ENCODE results near the gene PKHD1.

Gene PKHD1

GRCh38 chr6:52104979-52105378 is 17.6 kb upstream of the PKHD1 start:
- DNase-seq = no peak

DNA sequence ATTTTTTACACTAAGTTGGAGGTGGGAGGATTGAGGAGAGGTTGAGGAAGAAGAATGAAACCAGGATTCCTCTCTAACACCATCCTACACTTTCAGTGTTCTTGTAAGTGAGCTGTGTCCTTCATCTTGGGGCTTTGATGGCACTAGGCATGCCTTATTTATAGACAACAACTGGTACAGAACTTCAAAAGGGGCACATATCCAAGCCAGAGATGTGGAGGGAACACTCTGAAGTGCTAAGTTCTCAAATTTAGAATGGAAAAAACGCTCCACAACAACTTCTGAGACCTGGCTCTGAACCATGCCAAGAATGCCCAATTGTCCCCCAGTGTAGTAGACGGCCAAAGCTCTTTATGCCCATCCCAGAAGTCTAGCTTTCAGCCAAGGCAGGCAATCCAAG is 16.2 kb upstream of the PKHD1 start:
- no peak for DNase-seq

DNA sequence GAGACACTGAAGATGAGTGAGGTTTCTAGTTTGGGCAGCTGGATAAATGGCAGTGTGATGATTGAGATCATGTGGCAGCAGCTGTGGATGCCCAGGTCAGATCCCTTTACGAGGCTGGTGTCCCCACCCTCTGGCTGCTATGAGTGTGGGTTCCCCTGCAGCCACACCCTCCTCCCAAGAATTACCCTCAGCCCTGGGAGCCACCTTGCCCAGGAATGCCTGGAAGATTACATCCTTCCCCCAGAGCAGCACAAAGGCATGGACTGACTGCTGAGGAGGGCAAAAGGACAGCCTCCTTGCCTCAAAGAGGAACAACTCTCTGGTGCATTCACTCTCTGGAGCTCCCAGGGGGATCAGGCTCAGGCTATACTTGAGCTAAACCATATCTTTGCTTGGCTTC is 15.0 kb upstream of the PKHD1 start:
- no peak for DNase-seq

DNA sequence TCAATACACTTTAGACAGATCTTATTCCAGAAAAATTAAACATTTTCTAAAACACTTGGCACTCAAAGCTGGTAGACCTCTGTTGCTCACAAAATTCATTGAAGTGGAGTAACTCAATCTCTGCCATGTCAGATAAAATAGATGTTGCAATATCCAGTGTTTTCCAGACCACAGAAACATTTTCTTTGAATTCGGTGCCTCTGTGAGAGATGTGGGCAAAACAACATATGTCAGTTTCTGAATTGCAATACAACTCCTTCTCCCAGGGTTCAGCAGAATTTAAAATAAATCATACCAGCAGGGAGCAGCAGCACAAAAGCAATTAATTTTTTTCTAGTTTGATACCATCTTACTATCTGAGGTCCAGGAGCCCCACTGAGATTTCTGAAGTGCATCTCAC is 11.3 kb upstream of the PKHD1 start:
- DNase-seq = peak; percentile 40

- DNase-seq = no peak
Measured at GRCh38 chr6:52089758-52090348, 2.4 kb upstream of the PKHD1 start.

DNA sequence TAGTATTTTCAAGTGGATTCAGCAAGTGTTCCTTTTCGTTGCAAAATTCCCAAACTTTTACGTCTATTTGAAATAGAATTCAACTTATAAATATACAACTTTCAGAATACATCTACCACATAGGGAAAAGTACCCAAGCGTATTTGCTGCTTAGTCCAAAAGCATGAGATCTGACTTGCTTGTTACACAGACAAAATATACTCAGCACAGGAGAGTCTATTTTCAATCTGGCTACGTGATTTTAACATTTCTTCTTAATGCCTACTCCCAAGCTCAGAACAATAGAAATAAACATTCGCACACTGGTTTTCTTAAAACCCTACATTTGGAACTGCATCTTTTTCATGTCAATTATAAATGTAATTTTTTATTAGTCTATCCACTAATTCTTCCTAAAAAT is 672 bp downstream of the PKHD1 start:
- no peak for DNase-seq

GRCh38 chr6:52081237-52081636 is 6.2 kb downstream of the PKHD1 start:
- DNase-seq = no peak

GRCh38 chr6:52077961-52078625 is 9.3 kb downstream of the PKHD1 start:
- no peak for DNase-seq

DNA sequence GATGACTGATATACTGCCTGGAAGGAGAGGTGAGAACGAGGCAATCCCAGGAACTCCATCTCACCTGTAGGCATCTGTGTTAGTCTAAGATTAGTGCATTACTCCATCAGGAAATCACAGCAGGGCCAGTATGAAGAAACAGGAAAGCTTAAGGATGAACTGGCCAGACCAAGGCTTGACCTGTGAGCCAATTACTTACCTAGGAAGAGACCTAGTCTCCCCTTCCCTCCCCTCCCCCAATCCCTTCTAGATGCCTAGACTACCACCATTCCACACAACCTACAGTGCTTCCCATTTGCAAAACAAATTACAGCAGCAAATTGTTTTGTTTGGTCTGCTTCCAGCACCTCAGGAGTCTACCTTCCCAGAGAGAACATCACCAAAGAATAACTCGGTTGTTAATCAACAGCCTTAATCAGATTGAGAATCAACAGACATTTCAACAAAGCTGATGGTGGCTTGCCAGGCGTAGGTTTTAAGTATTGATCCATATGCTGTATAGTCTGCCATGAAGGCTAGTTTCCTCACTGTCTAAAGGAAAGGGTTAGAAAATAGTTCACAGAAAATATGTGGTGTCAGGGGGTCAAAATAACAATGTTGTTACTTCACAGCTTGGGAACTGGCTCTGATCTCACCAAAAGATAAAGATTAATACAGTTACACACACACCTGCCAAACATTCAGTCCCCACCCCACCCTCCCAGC is 10.1 kb downstream of the PKHD1 start:
- no peak for DNase-seq

DNA sequence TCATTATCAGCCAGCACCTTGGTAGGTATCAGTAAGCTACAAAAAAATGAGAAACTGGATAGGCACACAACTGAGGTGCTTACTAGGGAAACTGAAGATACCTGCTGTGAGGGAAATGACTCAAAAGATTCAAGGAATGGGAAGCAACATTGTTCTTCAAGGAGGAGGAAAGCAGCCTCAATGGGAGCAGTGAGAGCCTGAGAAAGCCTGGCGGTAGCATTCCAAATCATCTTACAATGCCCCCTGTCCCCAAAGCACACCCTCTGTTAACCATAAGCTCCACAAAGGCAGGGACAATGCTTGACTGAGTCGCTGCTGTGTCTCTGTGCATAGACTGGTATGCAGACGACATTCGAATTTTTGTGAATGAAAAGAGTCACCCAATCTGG is 10.6 kb downstream of the PKHD1 start:
- DNase-seq = no peak

DNA sequence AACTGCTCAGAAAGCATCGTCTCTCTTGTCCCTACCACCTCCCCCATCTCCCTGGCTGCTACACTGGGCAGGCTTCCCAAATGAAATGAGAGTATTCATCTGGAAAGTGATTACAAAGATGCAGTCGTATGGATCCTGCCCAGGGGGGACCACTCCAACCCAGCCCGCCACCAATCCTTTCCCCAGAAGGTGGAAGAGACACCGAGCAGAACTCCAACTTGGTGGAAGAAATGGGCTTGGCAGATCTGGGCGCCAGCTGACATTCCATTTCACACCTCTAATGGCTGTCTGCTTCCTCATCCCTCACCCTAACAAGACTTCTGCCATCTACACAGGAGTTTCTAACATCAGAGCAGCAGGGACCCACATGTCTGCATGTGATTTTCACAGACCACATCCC is 12.7 kb downstream of the PKHD1 start:
- no peak for DNase-seq

GRCh38 chr6:52074155-52074554 is 13.3 kb downstream of the PKHD1 start:
- no peak for DNase-seq

DNA sequence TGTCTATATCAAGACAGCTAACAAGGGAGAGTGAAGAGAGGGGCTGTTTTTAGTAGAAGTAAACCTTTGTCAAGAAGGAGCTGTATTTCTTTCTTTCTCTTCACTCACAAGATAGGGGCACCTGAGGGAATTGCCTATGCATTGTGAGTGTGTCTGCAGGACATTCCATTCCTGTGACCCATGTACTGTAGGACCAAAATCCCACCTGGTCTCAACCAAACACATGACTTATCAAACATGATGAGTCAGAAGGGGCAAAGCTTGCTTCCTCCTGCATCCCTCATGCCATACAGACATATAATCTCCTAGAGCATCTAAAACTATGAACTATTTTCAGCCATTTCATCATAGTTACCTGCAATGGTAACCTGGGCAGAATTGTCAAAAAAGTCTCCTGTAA is 21.8 kb downstream of the PKHD1 start:
- no peak for DNase-seq

DNA sequence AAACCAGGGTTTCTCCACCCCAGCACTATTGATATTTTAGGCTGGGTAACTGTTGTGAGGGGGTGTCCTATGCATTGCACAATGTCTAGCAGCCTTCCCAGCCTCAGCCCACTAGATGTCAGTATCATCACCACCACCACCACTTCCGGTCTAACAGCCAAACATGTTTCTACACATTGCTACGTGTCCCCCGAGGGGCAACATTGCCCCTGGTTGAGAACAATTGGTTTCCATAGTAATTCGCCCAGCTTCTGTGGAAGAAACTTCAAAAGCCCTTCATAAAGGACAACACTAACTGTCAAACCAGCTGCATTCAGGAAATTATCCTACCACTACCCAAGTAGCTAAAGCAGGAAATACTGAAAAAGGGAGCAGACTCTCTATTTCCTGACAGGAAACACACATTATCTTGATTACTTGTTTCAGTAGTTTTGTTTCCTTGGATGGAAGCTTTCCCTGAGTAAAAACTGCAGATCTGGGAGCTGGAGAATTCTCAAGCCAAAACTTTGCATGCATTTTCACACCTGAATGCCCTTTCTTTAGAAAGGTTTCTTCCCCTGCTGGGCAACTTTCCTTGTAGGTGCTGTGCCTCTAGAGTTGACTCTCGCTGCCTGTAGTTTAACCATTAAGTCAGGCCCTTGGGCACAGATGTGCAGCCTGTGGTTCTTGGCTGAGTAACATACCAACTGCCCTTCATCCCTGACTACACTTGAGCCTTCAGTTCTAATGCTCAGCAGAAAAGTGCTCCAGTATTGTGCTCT is 23.6 kb downstream of the PKHD1 start:
- peak; percentile 64 for DNase-seq

DNA sequence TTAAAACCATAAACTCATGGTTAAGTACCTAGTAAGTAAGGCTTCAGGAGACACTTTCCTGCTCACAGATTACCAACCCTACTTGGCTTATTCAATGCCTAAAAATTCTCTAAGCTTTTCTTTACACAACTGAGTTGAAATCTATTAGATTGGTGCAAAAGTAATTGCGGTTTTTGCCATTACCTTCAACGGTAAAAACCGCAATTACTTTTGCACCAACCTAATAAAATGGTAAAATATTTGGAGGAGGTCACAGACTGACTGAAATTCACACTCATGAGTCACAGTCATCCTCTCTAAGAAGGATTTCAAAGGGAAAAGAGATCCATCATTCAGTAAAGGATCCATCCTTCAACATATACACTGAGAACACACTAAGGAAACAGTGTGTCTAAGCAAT is 25.9 kb downstream of the PKHD1 start:
- no peak for DNase-seq

GRCh38 chr6:52059821-52060220 is 27.6 kb downstream of the PKHD1 start:
- DNase-seq = no peak

GRCh38 chr6:52055451-52055850 is 32.0 kb downstream of the PKHD1 start:
- DNase-seq = no peak

DNA sequence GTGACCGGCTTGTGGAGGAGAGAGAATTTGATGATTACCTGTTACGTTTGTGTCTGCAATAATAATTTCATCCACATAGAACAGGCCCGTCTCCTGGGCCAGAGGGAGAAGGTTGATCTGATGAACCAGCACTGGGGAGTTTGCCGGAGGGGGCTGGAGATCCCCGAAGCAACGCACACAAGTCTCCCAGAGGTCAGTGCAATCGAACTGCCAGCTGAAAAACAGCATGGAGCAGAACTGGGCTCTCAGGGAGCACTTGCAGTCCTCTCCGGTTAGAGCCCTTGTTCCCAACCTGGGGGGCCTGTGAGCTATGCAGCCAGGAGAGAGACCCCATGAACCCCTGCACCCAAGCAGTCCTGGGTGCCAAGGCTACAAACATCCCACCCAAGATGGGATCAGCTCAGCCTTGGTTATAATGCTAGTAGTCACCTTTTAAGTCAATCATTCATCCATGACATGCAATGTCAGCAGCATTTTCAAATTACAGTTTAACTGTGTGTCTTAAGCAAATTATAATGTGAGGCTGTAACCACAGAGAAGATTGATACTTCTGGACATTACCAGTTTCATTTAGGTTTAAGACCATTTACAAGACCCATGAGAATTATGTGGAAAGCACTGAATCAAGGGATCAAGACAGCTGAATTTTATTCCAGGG is 34.2 kb downstream of the PKHD1 start:
- no peak for DNase-seq

GRCh38 chr6:52050051-52050405 is 37.4 kb downstream of the PKHD1 start:
- DNase-seq = no peak

- DNase-seq = peak; percentile 38
Measured at GRCh38 chr6:52049252-52050050, 38.0 kb downstream of the PKHD1 start.

GRCh38 chr6:52046456-52046855 is 41.0 kb downstream of the PKHD1 start:
- no peak for DNase-seq

DNA sequence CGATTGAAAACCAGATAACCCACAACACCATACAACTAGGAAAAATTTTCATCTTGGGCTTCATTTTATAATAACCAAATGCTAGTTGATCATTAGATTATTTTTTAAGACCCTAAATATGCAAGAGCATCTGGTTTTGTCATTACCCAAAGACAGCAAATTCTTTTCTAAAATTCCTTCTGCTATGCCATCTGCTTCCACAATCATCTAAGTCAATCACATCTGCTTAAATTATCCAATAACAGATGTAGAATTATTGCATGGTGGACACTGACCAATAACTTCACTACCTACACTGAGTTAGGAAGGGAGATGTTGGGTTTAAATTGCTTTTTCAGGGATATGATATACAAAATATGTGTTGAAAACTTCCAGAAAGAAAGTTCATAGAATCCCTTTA is 41.9 kb downstream of the PKHD1 start:
- no peak for DNase-seq

Data from activated CD4-positive, alpha-beta T cell treated with anti-CD3 and anti-CD28 coated beads, Interleukin-10, Interleukin-2, amounts not matched to agents 100 ng/mL and 50 ng/mL, durations not matched to agents 16 hours and 8 hours (primary cell).